GM23338 (cell line): ENCODE results near the gene SLC35F1. TPM values are rescaled to one million over a fixed set of nuclear protein-coding genes. Genes with fewer than 3 reads are reported as not detected.

ENCODE experiments used
- ATAC-seq: fragments of 200-7000 bp; cut with Tn5 transposase; 3 replicates; pipeline ENCODE4 v1.9.1; 2020
- DNase-seq: peaks from one replicate; pipeline ENCODE4 v3.0.0-alpha.2; 2015; ENCODE audit warnings: low spot score
- H2AFZ ChIP-seq: fragments of 200-600 bp; sonication (generic); 2 replicates; pipeline ENCODE4 v1.8.0; 2016; ENCODE audit warnings: antibody characterized with exemption, mild to moderate bottlenecking, moderate library complexity
- H3F3A ChIP-seq: fragments of 200-600 bp; sonication (generic); replicated peaks from 2 replicates; pipeline ENCODE4 v1.8.0; 2017; ENCODE audit warnings: antibody characterized with exemption, mixed run types, low read depth
- H3K27ac ChIP-seq: fragments of 200-600 bp; sonication (generic); 2 replicates; pipeline ENCODE4 v1.6.1; 2016; ENCODE audit warnings: low read depth
- H3K27me3 ChIP-seq: fragments of 200-600 bp; sonication (generic); 2 replicates; pipeline ENCODE4 v1.8.0; 2016; ENCODE audit warnings: mild to moderate bottlenecking, mixed run types, moderate library complexity; ENCODE audit not compliant: insufficient read depth
- H3K36me3 ChIP-seq: fragments of 200-600 bp; sonication (generic); 2 replicates; pipeline ENCODE4 v1.8.0; 2016; ENCODE audit warnings: mild to moderate bottlenecking; ENCODE audit not compliant: insufficient read depth
- H3K4me1 ChIP-seq: fragments of 200-600 bp; sonication (generic); 2 replicates; pipeline ENCODE4 v1.8.0; 2016; ENCODE audit warnings: mild to moderate bottlenecking, moderate library complexity; ENCODE audit not compliant: insufficient read depth
- H3K4me2 ChIP-seq: fragments of 200-600 bp; sonication (generic); 2 replicates; pipeline ENCODE4 v1.7.1; 2017; ENCODE audit warnings: mixed run types
- H3K4me3 ChIP-seq: fragments of 200-600 bp; sonication (generic); 2 replicates; pipeline ENCODE4 v1.6.1; 2016; ENCODE audit warnings: mixed run types
- H3K79me2 ChIP-seq: fragments of 200-600 bp; sonication (generic); replicated peaks from 2 replicates; pipeline ENCODE4 v1.8.0; 2017; ENCODE audit warnings: mild to moderate bottlenecking; ENCODE audit not compliant: insufficient read depth
- H3K9me2 ChIP-seq: fragments of 200-600 bp; sonication (generic); 2 replicates; pipeline ENCODE4 v1.8.0; 2017; ENCODE audit not compliant: insufficient read depth
- H4K20me1 ChIP-seq: fragments of 200-600 bp; sonication (generic); replicated peaks from 2 replicates; pipeline ENCODE4 v1.8.0; 2017; ENCODE audit warnings: mild to moderate bottlenecking; ENCODE audit not compliant: insufficient read depth
- H3K27ac Mint-ChIP-seq: 2 replicates; pipeline ENCODE4 v1.8.0; 2020; ENCODE audit warnings: inconsistent platforms, mild to moderate bottlenecking, moderate library complexity, mixed read lengths
- H3K27me3 Mint-ChIP-seq: 3 replicates; pipeline ENCODE4 v1.8.0; 2022; ENCODE audit warnings: low read depth, mild to moderate bottlenecking, moderate library complexity, mixed read lengths, inconsistent platforms; ENCODE audit not compliant: insufficient read depth, poor library complexity
- H3K36me3 Mint-ChIP-seq: 3 replicates; pipeline ENCODE4 v1.8.0; 2021; ENCODE audit warnings: low read depth, mild to moderate bottlenecking, inconsistent platforms, moderate library complexity, mixed read lengths
- H3K4me1 Mint-ChIP-seq: 3 replicates; pipeline ENCODE4 v1.8.0; 2020; ENCODE audit warnings: mild to moderate bottlenecking, inconsistent platforms, mixed read lengths
- H3K4me3 Mint-ChIP-seq: 3 replicates; pipeline ENCODE4 v1.8.0; 2021; ENCODE audit warnings: moderate library complexity, mild to moderate bottlenecking, inconsistent platforms, mixed read lengths
- H3K9me3 Mint-ChIP-seq: 3 replicates; pipeline ENCODE4 v1.8.0; 2020; ENCODE audit warnings: moderate library complexity, mild to moderate bottlenecking, inconsistent platforms, mixed read lengths
- CTCF ChIP-seq, 2 experiments: fragments of 200-600 bp in 1 of 2; sonication (generic) in 1 of 2; conservative IDR thresholded peaks; 2 replicates each; pipeline versions ENCODE4 v1.5.1 to v1.6.1; 2016 to 2017; ENCODE audit warnings: antibody characterized with exemption in 2 of 2, low read depth in 2 of 2, mild to moderate bottlenecking in 2 of 2, moderate library complexity in 1 of 2
- STAT1 ChIP-seq: IDR thresholded peaks from one replicate; pipeline ENCODE4 v1.6.1; 2016; ENCODE audit warnings: antibody characterized with exemption; ENCODE audit not compliant: unreplicated experiment
- ZNF462 ChIP-seq: fragments of 250-450 bp; sonication (Bioruptor Pico); IDR thresholded peaks from 2 replicates; pipeline ENCODE4 v1.5.0; 2020; ENCODE audit warnings: mild to moderate bottlenecking, moderate library complexity
- polyA plus RNA-seq: library from polyadenylated mRNA; unstranded; fragments of >200 nt; fragmentation: Nextera tagmentation; extraction: Ambion mirVana; gene quantifications from 2 replicates; pipeline ENCODE4 v1.2.1, GENCODE V29; 2016
- total RNA-seq: library from RNA; depleted of rRNA; stranded (reverse); fragments of >200 nt; shearing (Covaris generic); gene quantifications from 2 replicates; pipeline ENCODE4 v1.2.3, GENCODE V29; 2014
- TF ChIP-seq, protein P1 (sequence below): IDR thresholded peaks from one replicate; pipeline ENCODE4 v1.6.1; 2018; ENCODE audit warnings: antibody characterized with exemption; ENCODE audit not compliant: unreplicated experiment

SLC35F1 gene
- total and polyA plus RNA-seq, 2 experiments from 2014 or later = 3.0 to 10.3 TPM

DNA sequence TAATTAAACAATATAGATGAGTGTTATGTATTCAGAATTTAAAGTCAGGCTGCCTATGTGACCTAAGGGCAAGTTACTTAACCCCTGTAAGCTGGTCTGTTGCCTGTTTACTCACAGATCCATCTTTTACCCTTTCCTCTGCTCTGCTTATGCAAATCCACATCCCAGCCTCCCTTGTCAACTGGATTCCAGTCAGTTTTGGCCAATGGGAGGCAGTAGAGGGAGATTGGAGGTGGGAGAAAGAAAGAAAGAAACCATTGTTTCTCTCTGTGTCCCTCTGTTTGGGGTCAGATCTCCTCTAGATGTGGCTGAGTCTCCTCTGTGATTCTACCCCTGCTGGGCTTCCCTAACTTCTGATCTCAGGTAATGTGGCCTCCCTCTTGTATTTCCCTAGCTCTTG lies 374.2 kb downstream of the SLC35F1 start:
- peaks cover 2% of the 10 kb centered on the region for H3K27me3 Mint-ChIP-seq
- TF ChIP-seq ZNF462 (CRISPR knock-in tag) = 0 out of 2 replicates have a peak, but pooled peaks have one; percentile 12
- TF ChIP-seq STAT1 = no peak
- TF ChIP-seq CTCF (conservative IDR thresholded peaks at IDR 0.05; ENCODE audit: low read depth in 2 of 2) = peak in 1 of 2 experiments; percentile 20; a peak in 1 of 4 replicates
- TF ChIP-seq, protein P1, sequence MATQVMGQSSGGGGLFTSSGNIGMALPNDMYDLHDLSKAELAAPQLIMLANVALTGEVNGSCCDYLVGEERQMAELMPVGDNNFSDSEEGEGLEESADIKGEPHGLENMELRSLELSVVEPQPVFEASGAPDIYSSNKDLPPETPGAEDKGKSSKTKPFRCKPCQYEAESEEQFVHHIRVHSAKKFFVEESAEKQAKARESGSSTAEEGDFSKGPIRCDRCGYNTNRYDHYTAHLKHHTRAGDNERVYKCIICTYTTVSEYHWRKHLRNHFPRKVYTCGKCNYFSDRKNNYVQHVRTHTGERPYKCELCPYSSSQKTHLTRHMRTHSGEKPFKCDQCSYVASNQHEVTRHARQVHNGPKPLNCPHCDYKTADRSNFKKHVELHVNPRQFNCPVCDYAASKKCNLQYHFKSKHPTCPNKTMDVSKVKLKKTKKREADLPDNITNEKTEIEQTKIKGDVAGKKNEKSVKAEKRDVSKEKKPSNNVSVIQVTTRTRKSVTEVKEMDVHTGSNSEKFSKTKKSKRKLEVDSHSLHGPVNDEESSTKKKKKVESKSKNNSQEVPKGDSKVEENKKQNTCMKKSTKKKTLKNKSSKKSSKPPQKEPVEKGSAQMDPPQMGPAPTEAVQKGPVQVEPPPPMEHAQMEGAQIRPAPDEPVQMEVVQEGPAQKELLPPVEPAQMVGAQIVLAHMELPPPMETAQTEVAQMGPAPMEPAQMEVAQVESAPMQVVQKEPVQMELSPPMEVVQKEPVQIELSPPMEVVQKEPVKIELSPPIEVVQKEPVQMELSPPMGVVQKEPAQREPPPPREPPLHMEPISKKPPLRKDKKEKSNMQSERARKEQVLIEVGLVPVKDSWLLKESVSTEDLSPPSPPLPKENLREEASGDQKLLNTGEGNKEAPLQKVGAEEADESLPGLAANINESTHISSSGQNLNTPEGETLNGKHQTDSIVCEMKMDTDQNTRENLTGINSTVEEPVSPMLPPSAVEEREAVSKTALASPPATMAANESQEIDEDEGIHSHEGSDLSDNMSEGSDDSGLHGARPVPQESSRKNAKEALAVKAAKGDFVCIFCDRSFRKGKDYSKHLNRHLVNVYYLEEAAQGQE = no peak
- no peaks in the 10 kb centered on the region for H3K36me3 ChIP-seq
- H3K9me2 ChIP-seq = no peaks in the 10 kb centered on the region; the same call in 1 of the 2 replicates
- H4K20me1 ChIP-seq = no peaks in the 10 kb centered on the region
- no peaks in the 10 kb centered on the region for H3K4me1 ChIP-seq
- H3F3A ChIP-seq = no peaks in the 10 kb centered on the region
- no peaks in the 10 kb centered on the region for H3K36me3 Mint-ChIP-seq
- no peaks in the 10 kb centered on the region for H3K27me3 ChIP-seq
- no peaks in the 10 kb centered on the region for H3K79me2 ChIP-seq
- H3K4me3 Mint-ChIP-seq = no peak overlapping the region
- ATAC-seq (peak; percentile 46; the same call in 2 of the 3 replicates), DNase-seq (peak; percentile 46)
- no peak overlapping the region for H2AFZ ChIP-seq
- H3K27ac ChIP-seq = no peak overlapping the region
- H3K4me3 ChIP-seq = no peak overlapping the region
- H3K27ac Mint-ChIP-seq = no peak overlapping the region
- no peaks in the 10 kb centered on the region for H3K9me3 Mint-ChIP-seq
- no peak overlapping the region for H3K4me2 ChIP-seq
- H3K4me1 Mint-ChIP-seq = peaks cover 5% of the 10 kb centered on the region
